Cardiac fibroblast (primary cell): ENCODE results near the gene EGFR.

Experiments
- DNase-seq, 2 donors: peaks; one replicate each; pipeline versions ENCODE4 v3.0.0 to v3.0.0-alpha.2; 2010; ENCODE audit warnings: low read depth in 2 of 2
- H3K4me3 ChIP-seq, 2 donors: replicated peaks in 1 of 2; 1 replicate in 1 of 2; 2 replicates in 1 of 2; pipeline ENCODE4 v1.5.1; 2011; ENCODE audit warnings: low read depth in 2 of 2, low read length in 2 of 2, mild to moderate bottlenecking in 2 of 2, moderate library complexity in 1 of 2
- CTCF ChIP-seq: IDR thresholded peaks from one replicate; pipeline ENCODE4 v1.5.1; 2011; ENCODE audit warnings: low read depth, mild to moderate bottlenecking, low read length, inconsistent platforms

The EGFR gene

GRCh38 chr7:55210716-55211115, 191.9 kb downstream of the EGFR start:
- H3K4me3 ChIP-seq, result no peak overlapping the region
- no peak for TF ChIP-seq CTCF
- DNase-seq, result no peak

- TF ChIP-seq CTCF, result no peak
- no peak overlapping the region for H3K4me3 ChIP-seq
- no peak for DNase-seq
Observed at GRCh38 chr7:55211726-55212125, 192.9 kb downstream of the EGFR start.

- TF ChIP-seq CTCF, result no peak
- H3K4me3 ChIP-seq, result no peak overlapping the region
- no peak for DNase-seq
Observed at GRCh38 chr7:55212176-55212575, 193.4 kb downstream of the EGFR start.

GRCh38 chr7:55212838-55213237, 194.0 kb downstream of the EGFR start:
- no peak for TF ChIP-seq CTCF
- no peak for DNase-seq
- H3K4me3 ChIP-seq, result no peak overlapping the region

DNA sequence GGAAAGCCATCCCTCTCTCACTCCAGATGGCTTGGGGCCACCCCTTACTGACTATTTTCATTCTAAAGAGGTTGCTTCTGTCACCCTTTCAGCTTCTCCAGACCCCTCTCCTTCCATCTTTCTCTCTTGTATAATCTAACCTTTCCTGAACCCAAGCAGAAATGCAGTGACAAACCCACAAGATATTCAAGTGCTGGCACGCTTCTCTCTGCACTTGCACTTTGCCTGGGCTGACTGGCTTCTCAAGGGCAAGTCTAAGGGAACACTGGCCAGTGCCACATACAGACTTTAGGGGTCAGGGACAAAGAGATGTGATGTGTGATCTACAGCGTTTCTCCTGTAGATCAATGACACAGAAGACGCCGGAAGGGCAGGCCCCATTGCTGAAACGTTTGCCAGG, 195.9 kb downstream of the EGFR start:
- no peak overlapping the region for H3K4me3 ChIP-seq
- TF ChIP-seq CTCF, result no peak
- no peak for DNase-seq

GRCh38 chr7:55223023-55223422, 204.2 kb downstream of the EGFR start:
- H3K4me3 ChIP-seq, result no peak overlapping the region
- no peak for DNase-seq
- no peak for TF ChIP-seq CTCF

GRCh38 chr7:55224111-55224510, 205.3 kb downstream of the EGFR start:
- DNase-seq, result no peak
- H3K4me3 ChIP-seq, result no peak overlapping the region
- no peak for TF ChIP-seq CTCF
